Endothelial cell of umbilical vein (primary cell): ENCODE results near the gene BTF3L4. TPM values are rescaled to one million over a fixed set of nuclear protein-coding genes. Genes with fewer than 3 reads are reported as not detected.

ENCODE experiments used
- BruUV-seq: library from RNA; stranded (reverse); fragments of 400-500 nt; replicated peaks from 2 replicates; lab custom pipeline; 2021; lab: Mats Ljungman, UMichigan
- CTCF ChIA-PET: fragments of 300-600, 350-600 bp; sonication (Branson Sonifier 250); formaldehyde crosslinking; loops from one replicate; lab custom pipeline; 2021; ENCODE audit warnings: antibody characterized with exemption, inconsistent platforms; lab: Charles Lee
- POLR2A ChIA-PET: fragments of 300-600, 350-600 bp; sonication (Branson Sonifier 250); formaldehyde crosslinking; loops from one replicate; lab custom pipeline; 2021; ENCODE audit warnings: antibody characterized with exemption, inconsistent platforms; lab: Charles Lee
- DNase-seq: peaks from one replicate; pipeline ENCODE4 v3.0.0-alpha.2; 2011; ENCODE audit warnings: low read depth, low spot score
- FAIRE-seq: peaks from 2 replicates; lab custom pipeline; 2011; peaks lifted over from hg19 to GRCh38; lab: Jason Lieb, UNC
- H2AFZ ChIP-seq: 2 replicates; pipeline ENCODE4 v1.6.0; 2012; ENCODE audit warnings: low read depth, low read length, control low read depth, inconsistent platforms
- H3K27ac ChIP-seq: 2 replicates; pipeline ENCODE4 v1.5.1; 2011; ENCODE audit warnings: low read depth, mild to moderate bottlenecking, control low read depth, low read length, moderate library complexity; ENCODE audit not compliant: insufficient read depth
- H3K27me3 ChIP-seq, 2 experiments: 2 replicates each; pipeline versions ENCODE4 v1.6.0 to v1.6.1; 2011; ENCODE audit warnings: low read length in 2 of 2, mixed read lengths in 1 of 2; ENCODE audit not compliant: control insufficient read depth in 2 of 2, insufficient read depth in 2 of 2
- H3K36me3 ChIP-seq, 2 experiments: 2 replicates in 1 of 2; 3 replicates in 1 of 2; pipeline ENCODE4 v1.5.1; 2011; ENCODE audit warnings: low read length in 2 of 2, mild to moderate bottlenecking in 1 of 2, moderate library complexity in 1 of 2; ENCODE audit not compliant: control insufficient read depth in 2 of 2, insufficient read depth in 2 of 2; ENCODE audit errors: extremely low read depth in 1 of 2
- H3K4me1 ChIP-seq: 3 replicates; pipeline ENCODE4 v1.5.1; 2011; ENCODE audit warnings: mild to moderate bottlenecking, low read length; ENCODE audit not compliant: control insufficient read depth, insufficient read depth; ENCODE audit errors: extremely low read depth
- H3K4me2 ChIP-seq: 2 replicates; pipeline ENCODE4 v1.6.1; 2011; ENCODE audit warnings: low read length, control low read depth, mixed read lengths; ENCODE audit not compliant: insufficient read depth
- H3K4me3 ChIP-seq, 3 experiments: fragments of 200-600 bp in 1 of 3; sonication (generic), shearing (Covaris generic) in 1 of 3; replicated peaks in 1 of 3; 2 replicates each; pipeline ENCODE4 v1.5.1; 2011 to 2016; ENCODE audit warnings: control low read depth in 3 of 3, low read length in 3 of 3, mild to moderate bottlenecking in 2 of 3, inconsistent platforms in 1 of 3, low read depth in 1 of 3, moderate library complexity in 1 of 3; ENCODE audit not compliant: insufficient read depth in 1 of 3
- H3K79me2 ChIP-seq: 2 replicates; pipeline ENCODE4 v1.6.0; 2012; ENCODE audit warnings: low read length, inconsistent platforms; ENCODE audit not compliant: control insufficient read depth, insufficient read depth
- H3K9ac ChIP-seq: replicated peaks from 2 replicates; pipeline ENCODE3; 2011; ENCODE audit warnings: low read length, control low read depth; ENCODE audit not compliant: insufficient read depth; ENCODE audit errors: extremely low read depth
- H3K9me1 ChIP-seq: replicated peaks from 3 replicates; pipeline ENCODE4 v1.6.0; 2011; ENCODE audit warnings: mild to moderate bottlenecking, low read length; ENCODE audit not compliant: control insufficient read depth, insufficient read depth; ENCODE audit errors: extremely low read depth
- H3K9me3 ChIP-seq: replicated peaks from 2 replicates; pipeline ENCODE4 v1.5.1; 2012; ENCODE audit warnings: low read length, inconsistent platforms; ENCODE audit not compliant: control insufficient read depth, insufficient read depth
- H4K20me1 ChIP-seq: replicated peaks from 2 replicates; pipeline ENCODE3; 2011; ENCODE audit warnings: mild to moderate bottlenecking, low read length; ENCODE audit not compliant: control insufficient read depth, insufficient read depth; ENCODE audit errors: extremely low read depth
- EZH2 ChIP-seq: IDR thresholded peaks from 2 replicates; pipeline ENCODE4 v1.6.1; 2012; ENCODE audit warnings: borderline replicate concordance, low read depth, mild to moderate bottlenecking, moderate library complexity, low read length, inconsistent platforms; ENCODE audit not compliant: severe bottlenecking
- FOS ChIP-seq: IDR thresholded peaks from 2 replicates; pipeline ENCODE4 v1.6.1; 2011; ENCODE audit warnings: mild to moderate bottlenecking, low read length, moderate library complexity, borderline replicate concordance; ENCODE audit not compliant: insufficient read depth
- GATA2 ChIP-seq: IDR thresholded peaks from 2 replicates; pipeline ENCODE4 v1.7.0; 2011; ENCODE audit warnings: low read depth, mild to moderate bottlenecking, moderate library complexity, mixed read lengths, low read length; ENCODE audit not compliant: insufficient read length, insufficient read depth
- JUN ChIP-seq: IDR thresholded peaks from 2 replicates; pipeline ENCODE4 v1.6.1; 2011; ENCODE audit warnings: borderline replicate concordance, low read depth; ENCODE audit not compliant: insufficient read length, insufficient read depth
- MYC ChIP-seq: IDR thresholded peaks from one replicate; pipeline ENCODE4 v1.6.1; 2011; ENCODE audit warnings: mild to moderate bottlenecking, low read depth, low read length
- POLR2A ChIP-seq: IDR thresholded peaks from 2 replicates; pipeline ENCODE4 v1.6.1; 2012; ENCODE audit warnings: low read depth, mild to moderate bottlenecking, control low read depth, low read length
- POLR2AphosphoS5 ChIP-seq: IDR thresholded peaks from 2 replicates; pipeline ENCODE4 v1.6.1; 2012; ENCODE audit warnings: low read depth, mild to moderate bottlenecking, control low read depth, low read length, moderate library complexity; ENCODE audit not compliant: insufficient read depth
- dilution Hi-C: fragments of 300-500 bp; cut with MboI; formaldehyde crosslinking; loops from one replicate; pipeline ENCODE4 v1.15.0; 2019; ENCODE audit warnings: low sequenced_read_pairs; ENCODE audit not compliant: extremely low pct_ligation_motif_present
- intact Hi-C: fragments of 100-400 bp; cut with micrococcal nuclease; formaldehyde crosslinking; loops from one replicate; pipeline ENCODE4 v1.10.0; 2022
- polyA plus RNA-seq, 4 experiments: library from polyadenylated mRNA; depleted of rRNA in 3 of 4; stranded (reverse) in 3 of 4; unstranded in 1 of 4; fragments of >200 nt; gene quantifications; 2 replicates each; pipeline versions ENCODE4 v1.2.1 to v1.2.3, GENCODE V29; 2011 to 2012; ENCODE audit warnings: missing spikeins in 1 of 4
- total RNA-seq: library from RNA; stranded (reverse); gene quantifications from 2 replicates; pipeline ENCODE4 v1.2.3, GENCODE V29; 2021
- TF ChIP-seq, protein P1 (sequence below), 2 donors: IDR thresholded peaks; 1 replicate in 1 of 2; 2 replicates in 1 of 2; pipeline ENCODE4 v1.5.1; 2011; ENCODE audit warnings: low read length in 2 of 2, mild to moderate bottlenecking in 2 of 2, moderate library complexity in 2 of 2, control low read depth in 1 of 2, inconsistent platforms in 1 of 2, low read depth in 1 of 2; ENCODE audit not compliant: insufficient read depth in 1 of 2; ENCODE audit errors: extremely low read depth in 1 of 2
- TF ChIP-seq, protein P2 (sequence below): IDR thresholded peaks from 2 replicates; pipeline ENCODE4 v1.6.1; 2011; ENCODE audit not compliant: insufficient read depth, insufficient read length

Gene BTF3L4
- total and polyA plus RNA-seq, 2 donors (not counting 3 experiments of a cell fraction or from before 2014, with no cell fraction given), result 25.1 to 43.2 TPM

GRCh38 chr1:52070704-52071103 lies 14.6 kb downstream of the BTF3L4 start:
- no peak for TF ChIP-seq MYC
- no peak for TF ChIP-seq EZH2
- TF ChIP-seq, protein P1, sequence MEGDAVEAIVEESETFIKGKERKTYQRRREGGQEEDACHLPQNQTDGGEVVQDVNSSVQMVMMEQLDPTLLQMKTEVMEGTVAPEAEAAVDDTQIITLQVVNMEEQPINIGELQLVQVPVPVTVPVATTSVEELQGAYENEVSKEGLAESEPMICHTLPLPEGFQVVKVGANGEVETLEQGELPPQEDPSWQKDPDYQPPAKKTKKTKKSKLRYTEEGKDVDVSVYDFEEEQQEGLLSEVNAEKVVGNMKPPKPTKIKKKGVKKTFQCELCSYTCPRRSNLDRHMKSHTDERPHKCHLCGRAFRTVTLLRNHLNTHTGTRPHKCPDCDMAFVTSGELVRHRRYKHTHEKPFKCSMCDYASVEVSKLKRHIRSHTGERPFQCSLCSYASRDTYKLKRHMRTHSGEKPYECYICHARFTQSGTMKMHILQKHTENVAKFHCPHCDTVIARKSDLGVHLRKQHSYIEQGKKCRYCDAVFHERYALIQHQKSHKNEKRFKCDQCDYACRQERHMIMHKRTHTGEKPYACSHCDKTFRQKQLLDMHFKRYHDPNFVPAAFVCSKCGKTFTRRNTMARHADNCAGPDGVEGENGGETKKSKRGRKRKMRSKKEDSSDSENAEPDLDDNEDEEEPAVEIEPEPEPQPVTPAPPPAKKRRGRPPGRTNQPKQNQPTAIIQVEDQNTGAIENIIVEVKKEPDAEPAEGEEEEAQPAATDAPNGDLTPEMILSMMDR (IDR thresholded peaks at IDR 0.05; ENCODE audit: extremely low read depth in 1 of 2, insufficient read depth in 1 of 2, low read depth in 1 of 2, low read length in 2 of 2), result no peak
- H3K4me2 ChIP-seq, result no peak overlapping the region
- ChIA-PET POLR2A (no interaction called here), CTCF (no interaction called here)
- peaks cover 2 to 11% of the 10 kb centered on the region in 2 experiments for H3K36me3 ChIP-seq
- DNase-seq, result no peak
- H2AFZ ChIP-seq, result no peak overlapping the region
- BruUV-seq, result no TSS peak
- no peaks in the 10 kb centered on the region for H3K9me1 ChIP-seq
- no peaks in the 10 kb centered on the region for H3K27me3 ChIP-seq
- H3K27ac ChIP-seq, result no peak overlapping the region
- H3K9ac ChIP-seq, result no peak overlapping the region
- no peaks in the 10 kb centered on the region for H4K20me1 ChIP-seq
- intact Hi-C loops, result no loop called here
- no peak for FAIRE-seq
- H3K79me2 ChIP-seq, result peaks cover 37% of the 10 kb centered on the region
- dilution Hi-C loops, result no loop called here
- H3K4me1 ChIP-seq, result no peaks in the 10 kb centered on the region
- no peaks in the 10 kb centered on the region for H3K9me3 ChIP-seq
- H3K4me3 ChIP-seq, result no peak overlapping the region

DNA sequence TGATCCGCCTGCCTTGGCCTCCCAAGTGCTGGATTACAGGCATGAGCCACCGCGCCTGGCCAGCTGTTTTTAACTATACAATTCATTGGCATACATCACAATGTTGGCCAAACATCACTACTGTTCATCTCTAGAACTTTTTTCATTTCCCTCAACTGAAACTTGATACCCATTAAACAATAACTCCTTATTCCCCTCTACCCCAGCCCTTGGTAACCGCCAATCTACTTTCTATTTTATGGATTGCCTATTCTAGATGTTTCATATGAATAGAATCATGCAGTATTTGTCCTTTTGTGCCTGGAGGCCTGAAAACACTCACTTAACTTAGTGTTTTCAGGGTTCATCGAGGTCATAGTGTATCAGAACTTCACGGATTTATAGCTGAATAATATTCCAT lies 16.2 kb downstream of the BTF3L4 start:
- Histone ChIP-seq H3K79me2 (peaks cover 41% of the 10 kb centered on the region), H2AFZ (no peak overlapping the region), H3K36me3 (peaks cover 2 to 11% of the 10 kb centered on the region in 2 experiments), H3K27ac (no peak overlapping the region), H3K4me3 (no peak overlapping the region), H3K4me1 (no peaks in the 10 kb centered on the region), H3K9me3 (no peaks in the 10 kb centered on the region), H3K9ac (no peak overlapping the region), H3K27me3 (no peaks in the 10 kb centered on the region), H3K9me1 (no peaks in the 10 kb centered on the region), H3K4me2 (no peak overlapping the region), H4K20me1 (no peaks in the 10 kb centered on the region)
- TF ChIP-seq POLR2AphosphoS5 (no peak), GATA2 (no peak), JUN (no peak), POLR2A (no peak), MYC (no peak), FOS (no peak), EZH2 (no peak)
- TF ChIP-seq, protein P2, sequence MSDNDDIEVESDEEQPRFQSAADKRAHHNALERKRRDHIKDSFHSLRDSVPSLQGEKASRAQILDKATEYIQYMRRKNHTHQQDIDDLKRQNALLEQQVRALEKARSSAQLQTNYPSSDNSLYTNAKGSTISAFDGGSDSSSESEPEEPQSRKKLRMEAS, result no peak
- TF ChIP-seq, protein P1 (IDR thresholded peaks at IDR 0.05; ENCODE audit: extremely low read depth in 1 of 2, insufficient read depth in 1 of 2, low read depth in 1 of 2, low read length in 2 of 2), result no peak
- DNase-seq (no peak), FAIRE-seq (no peak)
- dilution Hi-C loops, result no loop called here
- intact Hi-C loops, result no loop called here
- BruUV-seq, result no TSS peak
- POLR2A ChIA-PET, result no interaction called here
- CTCF ChIA-PET, result interaction anchor here (1.2 kb wide), 1 partner anchor 11 kb away, joined by 4 read pairs; no protein-coding TSS in a partner anchor
